Measurements from ENCODE around the gene NLRP3.

Gene NLRP3

DNA sequence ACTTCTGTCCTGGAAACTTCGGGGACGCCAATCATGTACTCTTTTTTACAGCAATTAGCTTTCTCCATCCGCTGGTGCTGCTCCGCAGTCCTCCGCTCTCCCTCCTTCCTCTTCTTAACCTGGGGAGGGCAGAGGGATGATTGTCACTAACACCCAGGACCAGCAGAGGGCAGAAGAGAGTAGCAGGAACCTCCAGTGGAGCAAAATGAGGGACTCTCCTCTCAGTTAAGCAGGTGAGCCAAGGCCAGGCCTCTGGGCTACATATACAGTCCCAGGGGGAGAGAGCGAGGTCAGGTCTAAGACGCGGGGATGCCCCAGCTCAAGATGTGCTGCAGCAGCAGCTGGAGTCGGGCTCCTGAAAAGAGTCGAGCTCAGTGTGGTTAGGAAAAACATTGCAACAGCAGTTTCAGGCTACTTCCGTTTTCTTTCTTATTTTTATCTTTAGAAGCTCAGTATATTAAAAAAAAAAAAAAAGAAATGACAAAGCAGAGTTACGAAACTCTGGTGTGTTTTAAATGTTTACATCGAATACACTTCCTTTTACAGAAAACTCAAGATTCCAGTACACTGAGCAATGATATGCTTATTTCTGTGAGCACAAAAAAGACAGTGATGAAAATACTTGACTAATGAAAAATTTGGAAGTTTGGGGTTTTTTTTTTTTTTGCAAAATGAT is 25.7 kb upstream of the NLRP3 start (continued):
- TF ChIP-seq, protein P1, sequence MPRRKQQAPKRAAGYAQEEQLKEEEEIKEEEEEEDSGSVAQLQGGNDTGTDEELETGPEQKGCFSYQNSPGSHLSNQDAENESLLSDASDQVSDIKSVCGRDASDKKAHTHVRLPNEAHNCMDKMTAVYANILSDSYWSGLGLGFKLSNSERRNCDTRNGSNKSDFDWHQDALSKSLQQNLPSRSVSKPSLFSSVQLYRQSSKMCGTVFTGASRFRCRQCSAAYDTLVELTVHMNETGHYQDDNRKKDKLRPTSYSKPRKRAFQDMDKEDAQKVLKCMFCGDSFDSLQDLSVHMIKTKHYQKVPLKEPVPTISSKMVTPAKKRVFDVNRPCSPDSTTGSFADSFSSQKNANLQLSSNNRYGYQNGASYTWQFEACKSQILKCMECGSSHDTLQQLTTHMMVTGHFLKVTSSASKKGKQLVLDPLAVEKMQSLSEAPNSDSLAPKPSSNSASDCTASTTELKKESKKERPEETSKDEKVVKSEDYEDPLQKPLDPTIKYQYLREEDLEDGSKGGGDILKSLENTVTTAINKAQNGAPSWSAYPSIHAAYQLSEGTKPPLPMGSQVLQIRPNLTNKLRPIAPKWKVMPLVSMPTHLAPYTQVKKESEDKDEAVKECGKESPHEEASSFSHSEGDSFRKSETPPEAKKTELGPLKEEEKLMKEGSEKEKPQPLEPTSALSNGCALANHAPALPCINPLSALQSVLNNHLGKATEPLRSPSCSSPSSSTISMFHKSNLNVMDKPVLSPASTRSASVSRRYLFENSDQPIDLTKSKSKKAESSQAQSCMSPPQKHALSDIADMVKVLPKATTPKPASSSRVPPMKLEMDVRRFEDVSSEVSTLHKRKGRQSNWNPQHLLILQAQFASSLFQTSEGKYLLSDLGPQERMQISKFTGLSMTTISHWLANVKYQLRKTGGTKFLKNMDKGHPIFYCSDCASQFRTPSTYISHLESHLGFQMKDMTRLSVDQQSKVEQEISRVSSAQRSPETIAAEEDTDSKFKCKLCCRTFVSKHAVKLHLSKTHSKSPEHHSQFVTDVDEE (CRISPR knock-in tag; IDR thresholded peaks at IDR 0.05) = no peak

DNA sequence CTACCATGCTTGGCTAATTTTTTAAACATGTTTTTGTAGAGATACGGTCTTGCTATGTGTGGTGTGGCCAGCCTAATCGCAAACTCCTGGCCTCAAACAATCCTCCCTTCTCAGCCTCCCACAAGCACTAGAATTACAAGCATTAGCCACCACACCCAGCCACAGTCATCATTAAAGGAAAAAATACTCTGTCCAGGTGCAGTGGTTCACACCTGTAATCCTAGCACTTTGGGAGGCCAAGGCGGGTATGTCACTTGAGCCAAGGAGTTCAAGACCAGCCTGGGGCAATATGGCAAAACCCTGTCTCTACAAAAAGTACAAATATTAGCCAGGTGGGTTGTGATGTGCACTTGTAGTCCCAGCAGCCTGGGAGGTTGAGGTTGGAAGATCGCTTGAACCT is 25.0 kb upstream of the NLRP3 start:
- TF ChIP-seq, protein P1 (CRISPR knock-in tag; IDR thresholded peaks at IDR 0.05) = no peak
- TF ChIP-seq, protein P2, sequence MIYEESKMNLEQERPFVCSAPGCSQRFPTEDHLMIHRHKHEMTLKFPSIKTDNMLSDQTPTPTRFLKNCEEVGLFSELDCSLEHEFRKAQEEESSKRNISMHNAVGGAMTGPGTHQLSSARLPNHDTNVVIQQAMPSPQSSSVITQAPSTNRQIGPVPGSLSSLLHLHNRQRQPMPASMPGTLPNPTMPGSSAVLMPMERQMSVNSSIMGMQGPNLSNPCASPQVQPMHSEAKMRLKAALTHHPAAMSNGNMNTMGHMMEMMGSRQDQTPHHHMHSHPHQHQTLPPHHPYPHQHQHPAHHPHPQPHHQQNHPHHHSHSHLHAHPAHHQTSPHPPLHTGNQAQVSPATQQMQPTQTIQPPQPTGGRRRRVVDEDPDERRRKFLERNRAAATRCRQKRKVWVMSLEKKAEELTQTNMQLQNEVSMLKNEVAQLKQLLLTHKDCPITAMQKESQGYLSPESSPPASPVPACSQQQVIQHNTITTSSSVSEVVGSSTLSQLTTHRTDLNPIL (CRISPR knock-in tag; IDR thresholded peaks at IDR 0.05; ENCODE audit: low read depth) = no peak
- TF ChIP-seq SNAI2 (CRISPR knock-in tag; IDR thresholded peaks at IDR 0.05) = no peak
- TF ChIP-seq ZC3H10 (CRISPR knock-in tag; IDR thresholded peaks at IDR 0.05) = no peak
- no peak for TF ChIP-seq OSR1 (CRISPR knock-in tag; IDR thresholded peaks at IDR 0.05)
- TF ChIP-seq BACH2 (CRISPR knock-in tag; IDR thresholded peaks at IDR 0.05; ENCODE audit: borderline replicate concordance) = no peak
- TF ChIP-seq ZFP30 (CRISPR knock-in tag; IDR thresholded peaks at IDR 0.05) = no peak
- ATAC-seq = no peak

DNA sequence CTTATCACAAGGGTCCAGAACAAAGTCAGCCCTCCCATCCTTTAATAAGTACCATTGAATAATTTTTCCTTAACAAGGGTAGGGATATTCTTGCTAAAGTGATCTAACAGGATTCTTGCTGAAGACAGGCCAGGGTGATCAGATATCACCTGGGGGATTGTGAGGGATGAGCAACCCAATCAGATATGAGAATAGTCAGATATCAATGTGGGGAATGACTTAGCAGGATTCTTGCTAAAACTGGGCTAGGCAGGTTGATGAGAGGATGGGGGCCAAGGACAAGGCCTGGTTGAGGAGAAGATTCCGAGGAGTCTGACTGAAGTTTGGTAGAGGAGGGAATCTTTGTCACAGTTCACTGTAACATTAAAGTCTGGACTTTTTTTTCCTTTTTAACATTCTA is 23.9 kb upstream of the NLRP3 start:
- TF ChIP-seq, protein P3, sequence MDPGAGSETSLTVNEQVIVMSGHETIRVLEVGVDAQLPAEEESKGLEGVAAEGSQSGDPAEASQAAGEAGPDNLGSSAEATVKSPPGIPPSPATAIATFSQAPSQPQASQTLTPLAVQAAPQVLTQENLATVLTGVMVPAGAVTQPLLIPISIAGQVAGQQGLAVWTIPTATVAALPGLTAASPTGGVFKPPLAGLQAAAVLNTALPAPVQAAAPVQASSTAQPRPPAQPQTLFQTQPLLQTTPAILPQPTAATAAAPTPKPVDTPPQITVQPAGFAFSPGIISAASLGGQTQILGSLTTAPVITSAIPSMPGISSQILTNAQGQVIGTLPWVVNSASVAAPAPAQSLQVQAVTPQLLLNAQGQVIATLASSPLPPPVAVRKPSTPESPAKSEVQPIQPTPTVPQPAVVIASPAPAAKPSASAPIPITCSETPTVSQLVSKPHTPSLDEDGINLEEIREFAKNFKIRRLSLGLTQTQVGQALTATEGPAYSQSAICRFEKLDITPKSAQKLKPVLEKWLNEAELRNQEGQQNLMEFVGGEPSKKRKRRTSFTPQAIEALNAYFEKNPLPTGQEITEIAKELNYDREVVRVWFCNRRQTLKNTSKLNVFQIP (CRISPR knock-in tag; IDR thresholded peaks at IDR 0.05; ENCODE audit: borderline replicate concordance, low read depth) = no peak
- TF ChIP-seq CSDC2 (CRISPR knock-in tag; IDR thresholded peaks at IDR 0.05) (no peak), RARB (CRISPR knock-in tag; IDR thresholded peaks at IDR 0.05) (no peak), ZNF565 (CRISPR knock-in tag; conservative IDR thresholded peaks at IDR 0.05; ENCODE audit: low read depth) (no peak), GLIS3 (CRISPR knock-in tag; IDR thresholded peaks at IDR 0.05) (no peak), ZFP3 (CRISPR knock-in tag; IDR thresholded peaks at IDR 0.05) (no peak), TOX (CRISPR knock-in tag; IDR thresholded peaks at IDR 0.05; ENCODE audit: borderline replicate concordance) (no peak), ARNTL (CRISPR knock-in tag; IDR thresholded peaks at IDR 0.05; ENCODE audit: borderline replicate concordance, low read depth) (no peak), ZFP30 (CRISPR knock-in tag; IDR thresholded peaks at IDR 0.05) (no peak), BACH2 (CRISPR knock-in tag; IDR thresholded peaks at IDR 0.05; ENCODE audit: borderline replicate concordance) (no peak), ZNF8 (CRISPR knock-in tag; IDR thresholded peaks at IDR 0.05) (no peak), ZC3H10 (CRISPR knock-in tag; IDR thresholded peaks at IDR 0.05) (no peak), SNAI2 (CRISPR knock-in tag; IDR thresholded peaks at IDR 0.05) (no peak), OSR1 (CRISPR knock-in tag; IDR thresholded peaks at IDR 0.05) (no peak), ISL1 (CRISPR knock-in tag; IDR thresholded peaks at IDR 0.05) (no peak), TCF4 (CRISPR knock-in tag; IDR thresholded peaks at IDR 0.05; ENCODE audit: borderline replicate concordance) (no peak)
- TF ChIP-seq, protein P2 (CRISPR knock-in tag; IDR thresholded peaks at IDR 0.05; ENCODE audit: low read depth) = no peak
- TF ChIP-seq, protein P1 (CRISPR knock-in tag; IDR thresholded peaks at IDR 0.05) = no peak
- TF ChIP-seq, protein P4, sequence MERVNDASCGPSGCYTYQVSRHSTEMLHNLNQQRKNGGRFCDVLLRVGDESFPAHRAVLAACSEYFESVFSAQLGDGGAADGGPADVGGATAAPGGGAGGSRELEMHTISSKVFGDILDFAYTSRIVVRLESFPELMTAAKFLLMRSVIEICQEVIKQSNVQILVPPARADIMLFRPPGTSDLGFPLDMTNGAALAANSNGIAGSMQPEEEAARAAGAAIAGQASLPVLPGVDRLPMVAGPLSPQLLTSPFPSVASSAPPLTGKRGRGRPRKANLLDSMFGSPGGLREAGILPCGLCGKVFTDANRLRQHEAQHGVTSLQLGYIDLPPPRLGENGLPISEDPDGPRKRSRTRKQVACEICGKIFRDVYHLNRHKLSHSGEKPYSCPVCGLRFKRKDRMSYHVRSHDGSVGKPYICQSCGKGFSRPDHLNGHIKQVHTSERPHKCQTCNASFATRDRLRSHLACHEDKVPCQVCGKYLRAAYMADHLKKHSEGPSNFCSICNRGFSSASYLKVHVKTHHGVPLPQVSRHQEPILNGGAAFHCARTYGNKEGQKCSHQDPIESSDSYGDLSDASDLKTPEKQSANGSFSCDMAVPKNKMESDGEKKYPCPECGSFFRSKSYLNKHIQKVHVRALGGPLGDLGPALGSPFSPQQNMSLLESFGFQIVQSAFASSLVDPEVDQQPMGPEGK (CRISPR knock-in tag; IDR thresholded peaks at IDR 0.05; ENCODE audit: borderline replicate concordance) = no peak
- TF ChIP-seq, protein P5, sequence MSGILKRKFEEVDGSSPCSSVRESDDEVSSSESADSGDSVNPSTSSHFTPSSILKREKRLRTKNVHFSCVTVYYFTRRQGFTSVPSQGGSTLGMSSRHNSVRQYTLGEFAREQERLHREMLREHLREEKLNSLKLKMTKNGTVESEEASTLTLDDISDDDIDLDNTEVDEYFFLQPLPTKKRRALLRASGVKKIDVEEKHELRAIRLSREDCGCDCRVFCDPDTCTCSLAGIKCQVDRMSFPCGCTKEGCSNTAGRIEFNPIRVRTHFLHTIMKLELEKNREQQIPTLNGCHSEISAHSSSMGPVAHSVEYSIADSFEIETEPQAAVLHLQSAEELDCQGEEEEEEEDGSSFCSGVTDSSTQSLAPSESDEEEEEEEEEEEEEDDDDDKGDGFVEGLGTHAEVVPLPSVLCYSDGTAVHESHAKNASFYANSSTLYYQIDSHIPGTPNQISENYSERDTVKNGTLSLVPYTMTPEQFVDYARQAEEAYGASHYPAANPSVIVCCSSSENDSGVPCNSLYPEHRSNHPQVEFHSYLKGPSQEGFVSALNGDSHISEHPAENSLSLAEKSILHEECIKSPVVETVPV (CRISPR knock-in tag; IDR thresholded peaks at IDR 0.05) = no peak
- no peak for ATAC-seq

Measured in SK-N-SH treated with all-trans-retinoic acid at 6 μM for 48 hours (cell line).